GM23338 (cell line): Measurements from ENCODE around the gene FAHD1. TPM values are rescaled to one million over a fixed set of nuclear protein-coding genes. Genes with fewer than 3 reads are reported as not detected.

Source experiments
- ATAC-seq: fragments of 200-7000 bp; cut with Tn5 transposase; 3 replicates; pipeline ENCODE4 v1.9.1; 2020
- DNase-seq: peaks from one replicate; pipeline ENCODE4 v3.0.0-alpha.2; 2015; ENCODE audit warnings: low spot score
- H2AFZ ChIP-seq: fragments of 200-600 bp; sonication (generic); 2 replicates; pipeline ENCODE4 v1.8.0; 2016; ENCODE audit warnings: antibody characterized with exemption, mild to moderate bottlenecking, moderate library complexity
- H3F3A ChIP-seq: fragments of 200-600 bp; sonication (generic); replicated peaks from 2 replicates; pipeline ENCODE4 v1.8.0; 2017; ENCODE audit warnings: antibody characterized with exemption, mixed run types, low read depth
- H3K27ac ChIP-seq: fragments of 200-600 bp; sonication (generic); 2 replicates; pipeline ENCODE4 v1.6.1; 2016; ENCODE audit warnings: low read depth
- H3K27me3 ChIP-seq: fragments of 200-600 bp; sonication (generic); 2 replicates; pipeline ENCODE4 v1.8.0; 2016; ENCODE audit warnings: mild to moderate bottlenecking, mixed run types, moderate library complexity; ENCODE audit not compliant: insufficient read depth
- H3K36me3 ChIP-seq: fragments of 200-600 bp; sonication (generic); 2 replicates; pipeline ENCODE4 v1.8.0; 2016; ENCODE audit warnings: mild to moderate bottlenecking; ENCODE audit not compliant: insufficient read depth
- H3K4me1 ChIP-seq: fragments of 200-600 bp; sonication (generic); 2 replicates; pipeline ENCODE4 v1.8.0; 2016; ENCODE audit warnings: mild to moderate bottlenecking, moderate library complexity; ENCODE audit not compliant: insufficient read depth
- H3K4me2 ChIP-seq: fragments of 200-600 bp; sonication (generic); 2 replicates; pipeline ENCODE4 v1.7.1; 2017; ENCODE audit warnings: mixed run types
- H3K4me3 ChIP-seq: fragments of 200-600 bp; sonication (generic); 2 replicates; pipeline ENCODE4 v1.6.1; 2016; ENCODE audit warnings: mixed run types
- H3K79me2 ChIP-seq: fragments of 200-600 bp; sonication (generic); replicated peaks from 2 replicates; pipeline ENCODE4 v1.8.0; 2017; ENCODE audit warnings: mild to moderate bottlenecking; ENCODE audit not compliant: insufficient read depth
- H3K9me2 ChIP-seq: fragments of 200-600 bp; sonication (generic); 2 replicates; pipeline ENCODE4 v1.8.0; 2017; ENCODE audit not compliant: insufficient read depth
- H4K20me1 ChIP-seq: fragments of 200-600 bp; sonication (generic); replicated peaks from 2 replicates; pipeline ENCODE4 v1.8.0; 2017; ENCODE audit warnings: mild to moderate bottlenecking; ENCODE audit not compliant: insufficient read depth
- H3K27ac Mint-ChIP-seq: 2 replicates; pipeline ENCODE4 v1.8.0; 2020; ENCODE audit warnings: inconsistent platforms, mild to moderate bottlenecking, moderate library complexity, mixed read lengths
- H3K27me3 Mint-ChIP-seq: 3 replicates; pipeline ENCODE4 v1.8.0; 2022; ENCODE audit warnings: low read depth, mild to moderate bottlenecking, moderate library complexity, mixed read lengths, inconsistent platforms; ENCODE audit not compliant: insufficient read depth, poor library complexity
- H3K36me3 Mint-ChIP-seq: 3 replicates; pipeline ENCODE4 v1.8.0; 2021; ENCODE audit warnings: low read depth, mild to moderate bottlenecking, inconsistent platforms, moderate library complexity, mixed read lengths
- H3K4me1 Mint-ChIP-seq: 3 replicates; pipeline ENCODE4 v1.8.0; 2020; ENCODE audit warnings: mild to moderate bottlenecking, inconsistent platforms, mixed read lengths
- H3K4me3 Mint-ChIP-seq: 3 replicates; pipeline ENCODE4 v1.8.0; 2021; ENCODE audit warnings: moderate library complexity, mild to moderate bottlenecking, inconsistent platforms, mixed read lengths
- H3K9me3 Mint-ChIP-seq: 3 replicates; pipeline ENCODE4 v1.8.0; 2020; ENCODE audit warnings: moderate library complexity, mild to moderate bottlenecking, inconsistent platforms, mixed read lengths
- CREB1 ChIP-seq: fragments of 250-450 bp; sonication (Bioruptor Pico); IDR thresholded peaks from 2 replicates; pipeline ENCODE4 v1.5.0; 2020; ENCODE audit warnings: low read depth, mild to moderate bottlenecking, moderate library complexity
- EZH2 ChIP-seq: fragments of 200-600 bp; sonication (generic); IDR thresholded peaks from one replicate; pipeline ENCODE4 v1.8.0; 2017; ENCODE audit warnings: antibody characterized with exemption, mild to moderate bottlenecking, low read depth; ENCODE audit not compliant: unreplicated experiment
- EZH2phosphoT487 ChIP-seq: fragments of 200-600 bp; sonication (generic); IDR thresholded peaks from one replicate; pipeline ENCODE4 v1.8.1; 2018; ENCODE audit warnings: antibody characterized with exemption; ENCODE audit not compliant: unreplicated experiment
- JUNB ChIP-seq: IDR thresholded peaks from one replicate; pipeline ENCODE4 v1.6.1; 2016; ENCODE audit warnings: antibody characterized with exemption; ENCODE audit not compliant: unreplicated experiment
- NANOG ChIP-seq: IDR thresholded peaks from 2 replicates; pipeline ENCODE4 v1.6.1; 2016; ENCODE audit warnings: antibody characterized with exemption, borderline replicate concordance
- POLR2AphosphoS5 ChIP-seq: IDR thresholded peaks from 2 replicates; pipeline ENCODE4 v1.6.1; 2016; ENCODE audit warnings: antibody characterized with exemption, low read depth
- STAT1 ChIP-seq: IDR thresholded peaks from one replicate; pipeline ENCODE4 v1.6.1; 2016; ENCODE audit warnings: antibody characterized with exemption; ENCODE audit not compliant: unreplicated experiment
- ZNF114 ChIP-seq: fragments of 250-450 bp; sonication (Bioruptor Pico); IDR thresholded peaks from 2 replicates; pipeline ENCODE4 v1.5.0; 2020; ENCODE audit warnings: mild to moderate bottlenecking, moderate library complexity
- ZNF331 ChIP-seq: fragments of 250-450 bp; sonication (Bioruptor Pico); IDR thresholded peaks from 2 replicates; pipeline ENCODE4 v1.5.0; 2020; ENCODE audit warnings: low read depth, mild to moderate bottlenecking, moderate library complexity
- polyA plus RNA-seq: library from polyadenylated mRNA; unstranded; fragments of >200 nt; fragmentation: Nextera tagmentation; extraction: Ambion mirVana; gene quantifications from 2 replicates; pipeline ENCODE4 v1.2.1, GENCODE V29; 2016
- total RNA-seq: library from RNA; depleted of rRNA; stranded (reverse); fragments of >200 nt; shearing (Covaris generic); gene quantifications from 2 replicates; pipeline ENCODE4 v1.2.3, GENCODE V29; 2014
- TF ChIP-seq, protein P1 (sequence below), 2 experiments: fragments of 200-600 bp in 1 of 2; sonication (generic) in 1 of 2; conservative IDR thresholded peaks; 2 replicates each; pipeline versions ENCODE4 v1.5.1 to v1.6.1; 2016 to 2017; ENCODE audit warnings: antibody characterized with exemption in 2 of 2, low read depth in 2 of 2, mild to moderate bottlenecking in 2 of 2, moderate library complexity in 1 of 2
- TF ChIP-seq, protein P2 (sequence below): fragments of 250-450 bp; sonication (Bioruptor Pico); IDR thresholded peaks from 2 replicates; pipeline ENCODE4 v1.5.0; 2020; ENCODE audit warnings: mild to moderate bottlenecking, moderate library complexity
- TF ChIP-seq, protein P3 (sequence below): IDR thresholded peaks from one replicate; pipeline ENCODE4 v1.6.1; 2018; ENCODE audit warnings: antibody characterized with exemption; ENCODE audit not compliant: unreplicated experiment
- TF ChIP-seq, protein P4 (sequence below): IDR thresholded peaks from 2 replicates; pipeline ENCODE4 v1.6.1; 2016; ENCODE audit warnings: antibody characterized with exemption

The FAHD1 gene
- total and polyA plus RNA-seq, 2 experiments from 2014 or later = 21.0 to 23.9 TPM

- Histone ChIP-seq H3F3A (no peaks in the 10 kb centered on the region), H3K4me3 (no peak overlapping the region), H2AFZ (no peak overlapping the region), H3K4me2 (no peak overlapping the region), H3K27ac (no peak overlapping the region), H3K27me3 (no peaks in the 10 kb centered on the region), H3K79me2 (no peaks in the 10 kb centered on the region), H3K9me2 (no peaks in the 10 kb centered on the region), H3K4me1 (no peaks in the 10 kb centered on the region), H4K20me1 (no peaks in the 10 kb centered on the region), H3K36me3 (no peaks in the 10 kb centered on the region)
- Mint-ChIP-seq H3K27ac (no peak overlapping the region), H3K36me3 (no peaks in the 10 kb centered on the region), H3K9me3 (no peaks in the 10 kb centered on the region), H3K4me3 (no peak overlapping the region), H3K27me3 (peaks cover 2% of the 10 kb centered on the region), H3K4me1 (no peaks in the 10 kb centered on the region)
- DNase-seq = no peak
- TF ChIP-seq, protein P1, sequence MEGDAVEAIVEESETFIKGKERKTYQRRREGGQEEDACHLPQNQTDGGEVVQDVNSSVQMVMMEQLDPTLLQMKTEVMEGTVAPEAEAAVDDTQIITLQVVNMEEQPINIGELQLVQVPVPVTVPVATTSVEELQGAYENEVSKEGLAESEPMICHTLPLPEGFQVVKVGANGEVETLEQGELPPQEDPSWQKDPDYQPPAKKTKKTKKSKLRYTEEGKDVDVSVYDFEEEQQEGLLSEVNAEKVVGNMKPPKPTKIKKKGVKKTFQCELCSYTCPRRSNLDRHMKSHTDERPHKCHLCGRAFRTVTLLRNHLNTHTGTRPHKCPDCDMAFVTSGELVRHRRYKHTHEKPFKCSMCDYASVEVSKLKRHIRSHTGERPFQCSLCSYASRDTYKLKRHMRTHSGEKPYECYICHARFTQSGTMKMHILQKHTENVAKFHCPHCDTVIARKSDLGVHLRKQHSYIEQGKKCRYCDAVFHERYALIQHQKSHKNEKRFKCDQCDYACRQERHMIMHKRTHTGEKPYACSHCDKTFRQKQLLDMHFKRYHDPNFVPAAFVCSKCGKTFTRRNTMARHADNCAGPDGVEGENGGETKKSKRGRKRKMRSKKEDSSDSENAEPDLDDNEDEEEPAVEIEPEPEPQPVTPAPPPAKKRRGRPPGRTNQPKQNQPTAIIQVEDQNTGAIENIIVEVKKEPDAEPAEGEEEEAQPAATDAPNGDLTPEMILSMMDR (conservative IDR thresholded peaks at IDR 0.05; ENCODE audit: low read depth in 2 of 2) = no peak
- no peak for TF ChIP-seq EZH2phosphoT487
- no peak for TF ChIP-seq JUNB
- TF ChIP-seq, protein P2, sequence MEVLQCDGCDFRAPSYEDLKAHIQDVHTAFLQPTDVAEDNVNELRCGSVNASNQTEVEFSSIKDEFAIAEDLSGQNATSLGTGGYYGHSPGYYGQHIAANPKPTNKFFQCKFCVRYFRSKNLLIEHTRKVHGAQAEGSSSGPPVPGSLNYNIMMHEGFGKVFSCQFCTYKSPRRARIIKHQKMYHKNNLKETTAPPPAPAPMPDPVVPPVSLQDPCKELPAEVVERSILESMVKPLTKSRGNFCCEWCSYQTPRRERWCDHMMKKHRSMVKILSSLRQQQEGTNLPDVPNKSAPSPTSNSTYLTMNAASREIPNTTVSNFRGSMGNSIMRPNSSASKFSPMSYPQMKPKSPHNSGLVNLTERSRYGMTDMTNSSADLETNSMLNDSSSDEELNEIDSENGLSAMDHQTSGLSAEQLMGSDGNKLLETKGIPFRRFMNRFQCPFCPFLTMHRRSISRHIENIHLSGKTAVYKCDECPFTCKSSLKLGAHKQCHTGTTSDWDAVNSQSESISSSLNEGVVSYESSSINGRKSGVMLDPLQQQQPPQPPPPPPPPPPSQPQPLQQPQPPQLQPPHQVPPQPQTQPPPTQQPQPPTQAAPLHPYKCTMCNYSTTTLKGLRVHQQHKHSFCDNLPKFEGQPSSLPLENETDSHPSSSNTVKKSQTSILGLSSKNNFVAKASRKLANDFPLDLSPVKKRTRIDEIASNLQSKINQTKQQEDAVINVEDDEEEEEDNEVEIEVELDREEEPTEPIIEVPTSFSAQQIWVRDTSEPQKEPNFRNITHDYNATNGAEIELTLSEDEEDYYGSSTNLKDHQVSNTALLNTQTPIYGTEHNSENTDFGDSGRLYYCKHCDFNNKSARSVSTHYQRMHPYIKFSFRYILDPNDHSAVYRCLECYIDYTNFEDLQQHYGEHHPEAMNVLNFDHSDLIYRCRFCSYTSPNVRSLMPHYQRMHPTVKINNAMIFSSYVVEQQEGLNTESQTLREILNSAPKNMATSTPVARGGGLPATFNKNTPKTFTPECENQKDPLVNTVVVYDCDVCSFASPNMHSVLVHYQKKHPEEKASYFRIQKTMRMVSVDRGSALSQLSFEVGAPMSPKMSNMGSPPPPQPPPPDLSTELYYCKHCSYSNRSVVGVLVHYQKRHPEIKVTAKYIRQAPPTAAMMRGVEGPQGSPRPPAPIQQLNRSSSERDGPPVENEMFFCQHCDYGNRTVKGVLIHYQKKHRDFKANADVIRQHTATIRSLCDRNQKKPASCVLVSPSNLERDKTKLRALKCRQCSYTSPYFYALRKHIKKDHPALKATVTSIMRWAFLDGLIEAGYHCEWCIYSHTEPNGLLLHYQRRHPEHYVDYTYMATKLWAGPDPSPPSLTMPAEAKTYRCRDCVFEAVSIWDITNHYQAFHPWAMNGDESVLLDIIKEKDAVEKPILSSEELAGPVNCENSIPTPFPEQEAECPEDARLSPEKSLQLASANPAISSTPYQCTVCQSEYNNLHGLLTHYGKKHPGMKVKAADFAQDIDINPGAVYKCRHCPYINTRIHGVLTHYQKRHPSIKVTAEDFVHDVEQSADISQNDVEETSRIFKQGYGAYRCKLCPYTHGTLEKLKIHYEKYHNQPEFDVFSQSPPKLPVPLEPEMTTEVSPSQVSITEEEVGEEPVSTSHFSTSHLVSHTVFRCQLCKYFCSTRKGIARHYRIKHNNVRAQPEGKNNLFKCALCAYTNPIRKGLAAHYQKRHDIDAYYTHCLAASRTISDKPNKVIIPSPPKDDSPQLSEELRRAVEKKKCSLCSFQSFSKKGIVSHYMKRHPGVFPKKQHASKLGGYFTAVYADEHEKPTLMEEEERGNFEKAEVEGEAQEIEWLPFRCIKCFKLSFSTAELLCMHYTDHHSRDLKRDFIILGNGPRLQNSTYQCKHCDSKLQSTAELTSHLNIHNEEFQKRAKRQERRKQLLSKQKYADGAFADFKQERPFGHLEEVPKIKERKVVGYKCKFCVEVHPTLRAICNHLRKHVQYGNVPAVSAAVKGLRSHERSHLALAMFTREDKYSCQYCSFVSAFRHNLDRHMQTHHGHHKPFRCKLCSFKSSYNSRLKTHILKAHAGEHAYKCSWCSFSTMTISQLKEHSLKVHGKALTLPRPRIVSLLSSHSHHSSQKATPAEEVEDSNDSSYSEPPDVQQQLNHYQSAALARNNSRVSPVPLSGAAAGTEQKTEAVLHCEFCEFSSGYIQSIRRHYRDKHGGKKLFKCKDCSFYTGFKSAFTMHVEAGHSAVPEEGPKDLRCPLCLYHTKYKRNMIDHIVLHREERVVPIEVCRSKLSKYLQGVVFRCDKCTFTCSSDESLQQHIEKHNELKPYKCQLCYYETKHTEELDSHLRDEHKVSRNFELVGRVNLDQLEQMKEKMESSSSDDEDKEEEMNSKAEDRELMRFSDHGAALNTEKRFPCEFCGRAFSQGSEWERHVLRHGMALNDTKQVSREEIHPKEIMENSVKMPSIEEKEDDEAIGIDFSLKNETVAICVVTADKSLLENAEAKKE (CRISPR knock-in tag) = no peak
- no peak for TF ChIP-seq ZNF331 (CRISPR knock-in tag)
- TF ChIP-seq, protein P3, sequence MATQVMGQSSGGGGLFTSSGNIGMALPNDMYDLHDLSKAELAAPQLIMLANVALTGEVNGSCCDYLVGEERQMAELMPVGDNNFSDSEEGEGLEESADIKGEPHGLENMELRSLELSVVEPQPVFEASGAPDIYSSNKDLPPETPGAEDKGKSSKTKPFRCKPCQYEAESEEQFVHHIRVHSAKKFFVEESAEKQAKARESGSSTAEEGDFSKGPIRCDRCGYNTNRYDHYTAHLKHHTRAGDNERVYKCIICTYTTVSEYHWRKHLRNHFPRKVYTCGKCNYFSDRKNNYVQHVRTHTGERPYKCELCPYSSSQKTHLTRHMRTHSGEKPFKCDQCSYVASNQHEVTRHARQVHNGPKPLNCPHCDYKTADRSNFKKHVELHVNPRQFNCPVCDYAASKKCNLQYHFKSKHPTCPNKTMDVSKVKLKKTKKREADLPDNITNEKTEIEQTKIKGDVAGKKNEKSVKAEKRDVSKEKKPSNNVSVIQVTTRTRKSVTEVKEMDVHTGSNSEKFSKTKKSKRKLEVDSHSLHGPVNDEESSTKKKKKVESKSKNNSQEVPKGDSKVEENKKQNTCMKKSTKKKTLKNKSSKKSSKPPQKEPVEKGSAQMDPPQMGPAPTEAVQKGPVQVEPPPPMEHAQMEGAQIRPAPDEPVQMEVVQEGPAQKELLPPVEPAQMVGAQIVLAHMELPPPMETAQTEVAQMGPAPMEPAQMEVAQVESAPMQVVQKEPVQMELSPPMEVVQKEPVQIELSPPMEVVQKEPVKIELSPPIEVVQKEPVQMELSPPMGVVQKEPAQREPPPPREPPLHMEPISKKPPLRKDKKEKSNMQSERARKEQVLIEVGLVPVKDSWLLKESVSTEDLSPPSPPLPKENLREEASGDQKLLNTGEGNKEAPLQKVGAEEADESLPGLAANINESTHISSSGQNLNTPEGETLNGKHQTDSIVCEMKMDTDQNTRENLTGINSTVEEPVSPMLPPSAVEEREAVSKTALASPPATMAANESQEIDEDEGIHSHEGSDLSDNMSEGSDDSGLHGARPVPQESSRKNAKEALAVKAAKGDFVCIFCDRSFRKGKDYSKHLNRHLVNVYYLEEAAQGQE = no peak
- no peak for TF ChIP-seq EZH2
- TF ChIP-seq CREB1 (CRISPR knock-in tag) = no peak
- no peak for TF ChIP-seq ZNF114 (CRISPR knock-in tag)
- TF ChIP-seq, protein P4, sequence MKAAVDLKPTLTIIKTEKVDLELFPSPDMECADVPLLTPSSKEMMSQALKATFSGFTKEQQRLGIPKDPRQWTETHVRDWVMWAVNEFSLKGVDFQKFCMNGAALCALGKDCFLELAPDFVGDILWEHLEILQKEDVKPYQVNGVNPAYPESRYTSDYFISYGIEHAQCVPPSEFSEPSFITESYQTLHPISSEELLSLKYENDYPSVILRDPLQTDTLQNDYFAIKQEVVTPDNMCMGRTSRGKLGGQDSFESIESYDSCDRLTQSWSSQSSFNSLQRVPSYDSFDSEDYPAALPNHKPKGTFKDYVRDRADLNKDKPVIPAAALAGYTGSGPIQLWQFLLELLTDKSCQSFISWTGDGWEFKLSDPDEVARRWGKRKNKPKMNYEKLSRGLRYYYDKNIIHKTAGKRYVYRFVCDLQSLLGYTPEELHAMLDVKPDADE = no peak
- no peak for TF ChIP-seq POLR2AphosphoS5
- TF ChIP-seq STAT1 = no peak
- TF ChIP-seq NANOG = no peak
- no peak for ATAC-seq
Observed at GRCh38 chr16:1850981-1851380, 24.0 kb downstream of the FAHD1 start.
